RWPE1 (cell line): ENCODE results near the gene HEPACAM.

Experiments
- CTCF ChIA-PET: fragments of 350-600 bp; sonication (Branson Sonifier 250); formaldehyde crosslinking; extraction: SDS; loops from one replicate; lab custom pipeline; 2021; lab: Yijun Ruan, JAX
- POLR2A ChIA-PET: fragments of 400-600 bp; formaldehyde crosslinking; extraction: SDS; loops from one replicate; lab custom pipeline; 2020; ENCODE audit warnings: antibody characterized with exemption; ENCODE audit not compliant: low non-redundant PET; lab: Yijun Ruan, JAX
- DNase-seq: peaks from one replicate; pipeline ENCODE4 v3.0.0; 2012; ENCODE audit warnings: low spot score
- H3K27ac ChIP-seq: fragments of 450-650 bp; 2 replicates; pipeline ENCODE4 v1.5.1; 2017
- TF ChIP-seq, protein P1 (sequence below): fragments of 450-650 bp; conservative IDR thresholded peaks from 2 replicates; pipeline ENCODE4 v1.5.1; 2017; ENCODE audit warnings: low read depth, mild to moderate bottlenecking

The HEPACAM gene

GRCh38 chr11:124877910-124878758 is 57.7 kb downstream of the HEPACAM start:
- DNase-seq, result no peak
- POLR2A ChIA-PET, result no interaction called here
- TF ChIP-seq, protein P1, sequence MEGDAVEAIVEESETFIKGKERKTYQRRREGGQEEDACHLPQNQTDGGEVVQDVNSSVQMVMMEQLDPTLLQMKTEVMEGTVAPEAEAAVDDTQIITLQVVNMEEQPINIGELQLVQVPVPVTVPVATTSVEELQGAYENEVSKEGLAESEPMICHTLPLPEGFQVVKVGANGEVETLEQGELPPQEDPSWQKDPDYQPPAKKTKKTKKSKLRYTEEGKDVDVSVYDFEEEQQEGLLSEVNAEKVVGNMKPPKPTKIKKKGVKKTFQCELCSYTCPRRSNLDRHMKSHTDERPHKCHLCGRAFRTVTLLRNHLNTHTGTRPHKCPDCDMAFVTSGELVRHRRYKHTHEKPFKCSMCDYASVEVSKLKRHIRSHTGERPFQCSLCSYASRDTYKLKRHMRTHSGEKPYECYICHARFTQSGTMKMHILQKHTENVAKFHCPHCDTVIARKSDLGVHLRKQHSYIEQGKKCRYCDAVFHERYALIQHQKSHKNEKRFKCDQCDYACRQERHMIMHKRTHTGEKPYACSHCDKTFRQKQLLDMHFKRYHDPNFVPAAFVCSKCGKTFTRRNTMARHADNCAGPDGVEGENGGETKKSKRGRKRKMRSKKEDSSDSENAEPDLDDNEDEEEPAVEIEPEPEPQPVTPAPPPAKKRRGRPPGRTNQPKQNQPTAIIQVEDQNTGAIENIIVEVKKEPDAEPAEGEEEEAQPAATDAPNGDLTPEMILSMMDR, result no peak
- CTCF ChIA-PET, result interaction anchor here (0.6 to 1.5 kb wide), 4 partner anchors 67 to 649 kb away, joined by 3 to 5 read pairs (median 4); no protein-coding TSS in a partner anchor
- peak overlapping the region; percentile 86 for H3K27ac ChIP-seq

DNA sequence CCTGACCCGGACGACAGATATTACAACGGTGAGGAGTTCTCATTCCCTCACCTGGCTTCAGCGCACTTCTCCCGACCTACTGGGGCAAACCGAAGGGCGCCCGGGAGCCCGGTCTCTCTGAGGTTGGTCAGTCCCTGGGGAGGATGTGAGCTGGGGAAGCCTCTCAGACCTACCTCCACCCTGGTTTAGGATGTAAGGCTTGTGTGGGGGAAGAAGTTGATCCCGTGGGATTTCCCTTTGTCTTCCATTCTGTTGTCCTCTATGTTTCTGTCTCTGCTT is 58.3 kb downstream of the HEPACAM start:
- POLR2A ChIA-PET, result no interaction called here
- CTCF ChIA-PET, result interaction anchor here (0.6 to 0.7 kb wide), 3 partner anchors 68 to 649 kb away, joined by 3 to 5 read pairs (median 5); no protein-coding TSS in a partner anchor
- DNase-seq, result no peak
- peak overlapping the region; percentile 86 for H3K27ac ChIP-seq
- TF ChIP-seq, protein P1, result no peak

- TF ChIP-seq, protein P1, result no peak
- H3K27ac ChIP-seq, result peak overlapping the region; percentile 86
- DNase-seq, result no peak
- ChIA-PET POLR2A (interaction anchor here (0.6 to 1.3 kb wide), 5 partner anchors 11 to 77 kb away, joined by 4 to 11 read pairs (median 6); partner anchors contain the start of gene CCDC15), CTCF (interaction anchor here (0.5 to 1.5 kb wide), 15 partner anchors 8 to 729 kb away, joined by 3 to 13 read pairs (median 4); partner anchors contain the start of genes CCDC15 and ROBO3)
Measured at GRCh38 chr11:124876818-124877630, 58.8 kb downstream of the HEPACAM start.

DNA sequence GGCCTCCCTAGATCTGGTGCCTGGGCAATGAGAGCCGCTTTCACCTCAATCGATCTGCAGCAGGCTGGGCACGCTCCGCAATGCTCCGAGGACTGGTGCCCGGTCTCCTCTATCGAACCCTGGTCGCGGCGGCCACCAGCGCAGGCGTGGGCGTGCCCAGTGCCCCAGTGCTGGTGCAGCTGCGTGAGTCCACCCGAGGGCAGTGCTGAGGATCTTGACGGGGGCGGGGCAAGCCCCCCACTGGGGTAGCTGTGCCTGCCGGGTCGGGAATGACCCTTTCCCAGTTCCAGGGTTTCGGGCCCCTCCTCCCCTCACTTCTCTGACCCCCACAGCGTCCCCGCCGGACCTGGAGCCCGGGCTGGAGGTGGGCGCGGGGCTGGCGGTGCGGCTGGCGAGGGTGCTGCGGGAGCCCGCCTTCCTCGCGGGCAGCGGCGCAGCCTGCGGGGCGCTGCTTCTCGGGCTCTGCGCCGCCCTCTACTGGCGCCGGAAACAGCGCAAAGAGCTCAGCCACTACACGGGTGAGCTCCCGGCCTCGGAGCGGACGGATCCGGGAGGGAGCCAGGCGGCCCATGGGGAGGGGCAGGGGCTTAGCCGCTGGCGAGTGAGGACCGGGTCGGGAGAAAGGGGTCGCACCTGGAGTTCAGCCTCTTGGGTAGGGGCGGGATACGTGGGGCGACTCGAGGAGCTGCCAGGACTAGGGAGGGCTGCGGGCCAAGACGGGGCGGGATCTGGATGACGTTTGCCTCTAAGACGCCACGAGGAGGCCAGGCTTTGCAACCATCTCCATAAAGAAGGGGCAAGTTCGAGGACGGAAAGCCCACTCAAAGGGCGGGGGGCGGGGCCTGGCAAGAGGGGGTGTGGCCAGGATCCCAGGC is 59.7 kb downstream of the HEPACAM start:
- H3K27ac ChIP-seq, result peak overlapping the region; percentile 86
- POLR2A ChIA-PET, result interaction anchor here (0.5 to 1.3 kb wide), 6 partner anchors 10 to 78 kb away, joined by 3 to 11 read pairs (median 5); partner anchors contain the start of gene CCDC15
- CTCF ChIA-PET, result interaction anchor here (0.5 to 1.5 kb wide), 18 partner anchors 9 to 1396 kb away, joined by 3 to 13 read pairs (median 3); partner anchors contain the start of genes CCDC15 and ROBO3

GRCh38 chr11:124875401-124875800 is 60.4 kb downstream of the HEPACAM start:
- DNase-seq, result no peak

More for the DNA sequence above, 59.7 kb downstream of the HEPACAM start:
- TF ChIP-seq, protein P1, result peak; percentile 89
- DNase-seq, result peak; percentile 85

More at GRCh38 chr11:124875401-124875800, 60.4 kb downstream of the HEPACAM start:
- TF ChIP-seq, protein P1, result no peak
- ChIA-PET CTCF (interaction anchor here (0.6 to 1.5 kb wide), 7 partner anchors 9 to 1396 kb away, joined by 3 to 13 read pairs (median 3); partner anchors contain the start of genes CCDC15 and ROBO3), POLR2A (interaction anchor here (0.5 to 1.3 kb wide), 2 partner anchors 9 to 72 kb away, joined by 3 to 4 read pairs; no protein-coding TSS in a partner anchor)
- H3K27ac ChIP-seq, result peak overlapping the region; percentile 86; the same call in 1 of the 2 replicates
